T-helper 17 cell (primary cell): ENCODE measurements around the gene ODF4. TPM values are rescaled to one million over a fixed set of nuclear protein-coding genes. Genes with fewer than 3 reads are reported as not detected.
"Not testable (repeated sequence)": the region's sequence is repeated elsewhere in the genome, so short reads cannot be mapped to it uniquely, and the experiment has no call there.

ENCODE experiments used
- ATAC-seq: fragments of 150-1000 bp; cut with Tn5 transposase; 2 replicates; pipeline ENCODE4 v1.10.0; 2021; ENCODE audit warnings: mild to moderate bottlenecking, moderate library complexity
- DNase-seq, 3 donors: peaks; one replicate each; pipeline versions ENCODE4 v3.0.0 to v3.0.0-alpha.2; 2020 to 2021
- H3K9me3 ChIP-seq: one replicate; pipeline ENCODE4 v1.7.0; 2013; ENCODE audit warnings: low read length, mild to moderate bottlenecking; ENCODE audit not compliant: control insufficient read depth, poor library complexity, severe bottlenecking
- H3K27ac Mint-ChIP-seq: one replicate; pipeline ENCODE4 v1.8.0; 2022; ENCODE audit warnings: mild to moderate bottlenecking, moderate library complexity, mixed read lengths
- H3K27me3 Mint-ChIP-seq: one replicate; pipeline ENCODE4 v1.8.0; 2022; ENCODE audit warnings: mixed read lengths
- H3K36me3 Mint-ChIP-seq: one replicate; pipeline ENCODE4 v1.8.0; 2022; ENCODE audit warnings: low read depth, mixed read lengths
- H3K4me1 Mint-ChIP-seq: one replicate; pipeline ENCODE4 v1.8.0; 2022; ENCODE audit warnings: mild to moderate bottlenecking, mixed read lengths
- H3K4me3 Mint-ChIP-seq: one replicate; pipeline ENCODE4 v1.8.0; 2022; ENCODE audit warnings: mild to moderate bottlenecking, moderate library complexity, mixed read lengths
- total RNA-seq, 4 donors: library from RNA in 2 of 4; stranded (reverse) in 2 of 4; gene quantifications; one replicate each; pipeline ENCODE4 v1.2.3 and lab custom pipeline; 2022 to 2026

ODF4 gene
- total RNA-seq, 2 donors from 2014 or later = not detected

GRCh38 chr17:8360751-8361150, 21.1 kb downstream of the ODF4 start:
- Mint-ChIP-seq H3K27ac (peak overlapping the region; percentile 34), H3K27me3 (no peaks in the 10 kb centered on the region), H3K4me1 (peaks cover 17% of the 10 kb centered on the region), H3K4me3 (no peak overlapping the region), H3K36me3 (peaks cover 2% of the 10 kb centered on the region)
- ATAC-seq (no peak), DNase-seq (no peak)
- H3K9me3 ChIP-seq = no peaks in the 10 kb centered on the region

GRCh38 chr17:8362651-8363332, 23.2 kb downstream of the ODF4 start:
- peak overlapping the region; percentile 34 for H3K27ac Mint-ChIP-seq
- no peak overlapping the region for H3K4me3 Mint-ChIP-seq
- no peak for DNase-seq
- no peak for ATAC-seq
- peaks cover 4% of the 10 kb centered on the region for H3K36me3 Mint-ChIP-seq
- no peaks in the 10 kb centered on the region for H3K27me3 Mint-ChIP-seq
- peaks cover 17% of the 10 kb centered on the region for H3K4me1 Mint-ChIP-seq
- H3K9me3 ChIP-seq = no peaks in the 10 kb centered on the region

GRCh38 chr17:8365143-8365542, 25.5 kb downstream of the ODF4 start:
- Mint-ChIP-seq H3K36me3 (peaks cover 8% of the 10 kb centered on the region), H3K27me3 (no peaks in the 10 kb centered on the region), H3K4me1 (peaks cover 14% of the 10 kb centered on the region), H3K4me3 (no peak overlapping the region), H3K27ac (no peak overlapping the region)
- no peaks in the 10 kb centered on the region for H3K9me3 ChIP-seq
- no peak for ATAC-seq
- no peak for DNase-seq

- DNase-seq (no peak), ATAC-seq (no peak)
- H3K27ac Mint-ChIP-seq = no peak overlapping the region
- peaks cover 9% of the 10 kb centered on the region for H3K36me3 Mint-ChIP-seq
- no peaks in the 10 kb centered on the region for H3K9me3 ChIP-seq
- H3K4me3 Mint-ChIP-seq = no peak overlapping the region
- no peaks in the 10 kb centered on the region for H3K27me3 Mint-ChIP-seq
- H3K4me1 Mint-ChIP-seq = peaks cover 10% of the 10 kb centered on the region
Measured at GRCh38 chr17:8366231-8366630, 26.6 kb downstream of the ODF4 start.

- no peak overlapping the region for H3K27ac Mint-ChIP-seq
- DNase-seq (no peak), ATAC-seq (no peak)
- H3K36me3 Mint-ChIP-seq = peaks cover 10% of the 10 kb centered on the region
- H3K4me1 Mint-ChIP-seq = peaks cover 9% of the 10 kb centered on the region
- H3K4me3 Mint-ChIP-seq = no peak overlapping the region
- no peaks in the 10 kb centered on the region for H3K27me3 Mint-ChIP-seq
- no peaks in the 10 kb centered on the region for H3K9me3 ChIP-seq
Measured at GRCh38 chr17:8368193-8368592, 28.6 kb downstream of the ODF4 start.

- no peak overlapping the region for H3K27ac Mint-ChIP-seq
- peaks cover 9% of the 10 kb centered on the region for H3K4me1 Mint-ChIP-seq
- no peak for ATAC-seq
- no peaks in the 10 kb centered on the region for H3K9me3 ChIP-seq
- DNase-seq = no peak
- H3K27me3 Mint-ChIP-seq = no peaks in the 10 kb centered on the region
- H3K4me3 Mint-ChIP-seq = no peak overlapping the region
- H3K36me3 Mint-ChIP-seq = peaks cover 10% of the 10 kb centered on the region
Measured at GRCh38 chr17:8369944-8370343, 30.3 kb downstream of the ODF4 start.

- peak overlapping the region; percentile 32 for H3K27ac Mint-ChIP-seq
- ATAC-seq = no peak
Measured at GRCh38 chr17:8371786-8372185, 32.1 kb downstream of the ODF4 start.

GRCh38 chr17:8372422-8372821, 32.8 kb downstream of the ODF4 start:
- H3K27me3 Mint-ChIP-seq = no peaks in the 10 kb centered on the region

More at GRCh38 chr17:8371786-8372185, 32.1 kb downstream of the ODF4 start:
- peaks cover 10% of the 10 kb centered on the region for H3K36me3 Mint-ChIP-seq
- no peak for DNase-seq
- H3K4me1 Mint-ChIP-seq = peaks cover 14% of the 10 kb centered on the region
- H3K9me3 ChIP-seq = no peaks in the 10 kb centered on the region
- no peaks in the 10 kb centered on the region for H3K27me3 Mint-ChIP-seq
- no peak overlapping the region for H3K4me3 Mint-ChIP-seq

GRCh38 chr17:8373856-8374255, 34.2 kb downstream of the ODF4 start:
- not testable (repeated sequence) for ATAC-seq, DNase-seq, H3K4me3 Mint-ChIP-seq, H3K9me3 ChIP-seq, H3K27ac Mint-ChIP-seq, H3K36me3 Mint-ChIP-seq, H3K27me3 Mint-ChIP-seq
- peaks cover 22% of the 10 kb centered on the region for H3K4me1 Mint-ChIP-seq

More at GRCh38 chr17:8372422-8372821, 32.8 kb downstream of the ODF4 start:
- no peaks in the 10 kb centered on the region for H3K9me3 ChIP-seq
- ATAC-seq (no peak), DNase-seq (no peak)
- Mint-ChIP-seq H3K4me1 (peaks cover 17% of the 10 kb centered on the region), H3K27ac (no peak overlapping the region), H3K36me3 (peaks cover 10% of the 10 kb centered on the region), H3K4me3 (no peak overlapping the region)

- Mint-ChIP-seq H3K4me3 (peak overlapping the region; percentile 87), H3K27ac (peak overlapping the region; percentile 80), H3K4me1 (peaks cover 27% of the 10 kb centered on the region), H3K36me3 (peaks cover 6% of the 10 kb centered on the region), H3K27me3 (no peaks in the 10 kb centered on the region)
- DNase-seq = no peak
- ATAC-seq = no peak
- H3K9me3 ChIP-seq = no peaks in the 10 kb centered on the region
Measured at GRCh38 chr17:8375738-8376259, 36.2 kb downstream of the ODF4 start.

GRCh38 chr17:8376271-8377067, 36.8 kb downstream of the ODF4 start, which contains the start of gene KRABD2:
KRABD2 (minus strand) TSS chr17:8376704.
- no peaks in the 10 kb centered on the region for H3K9me3 ChIP-seq
- peak within 1 kb of the TSS; percentile 87 for H3K4me3 Mint-ChIP-seq
- H3K27ac Mint-ChIP-seq = peak within 1 kb of the TSS; percentile 80
- H3K36me3 Mint-ChIP-seq = peaks cover 4% of the 10 kb centered on the region
- ATAC-seq (peak; percentile 100), DNase-seq (peak; percentile 84 to 90 (median 89))
- peaks cover 28% of the 10 kb centered on the region for H3K4me1 Mint-ChIP-seq
- H3K27me3 Mint-ChIP-seq = no peaks in the 10 kb centered on the region

GRCh38 chr17:8377422-8377821, 37.8 kb downstream of the ODF4 start:
- Mint-ChIP-seq H3K36me3 (peaks cover 4% of the 10 kb centered on the region), H3K4me1 (peaks cover 28% of the 10 kb centered on the region), H3K27me3 (no peaks in the 10 kb centered on the region), H3K27ac (peak overlapping the region; percentile 80), H3K4me3 (peak overlapping the region; percentile 70)
- DNase-seq = no peak
- no peaks in the 10 kb centered on the region for H3K9me3 ChIP-seq
- no peak for ATAC-seq

GRCh38 chr17:8378117-8378516, 38.5 kb downstream of the ODF4 start:
- not testable (repeated sequence) for H3K36me3 Mint-ChIP-seq, H3K4me3 Mint-ChIP-seq, DNase-seq, H3K27me3 Mint-ChIP-seq, ATAC-seq, H3K9me3 ChIP-seq
- Mint-ChIP-seq H3K4me1 (peaks cover 32% of the 10 kb centered on the region), H3K27ac (peak overlapping the region; percentile 80)
